Glomerular visceral epithelial cell (primary cell): ENCODE results near the gene HTRA3.

Experiments used
- DNase-seq: peaks from one replicate; pipeline ENCODE4 v3.0.0-alpha.2; 2016; ENCODE audit errors: extremely low spot score

The HTRA3 gene

DNA sequence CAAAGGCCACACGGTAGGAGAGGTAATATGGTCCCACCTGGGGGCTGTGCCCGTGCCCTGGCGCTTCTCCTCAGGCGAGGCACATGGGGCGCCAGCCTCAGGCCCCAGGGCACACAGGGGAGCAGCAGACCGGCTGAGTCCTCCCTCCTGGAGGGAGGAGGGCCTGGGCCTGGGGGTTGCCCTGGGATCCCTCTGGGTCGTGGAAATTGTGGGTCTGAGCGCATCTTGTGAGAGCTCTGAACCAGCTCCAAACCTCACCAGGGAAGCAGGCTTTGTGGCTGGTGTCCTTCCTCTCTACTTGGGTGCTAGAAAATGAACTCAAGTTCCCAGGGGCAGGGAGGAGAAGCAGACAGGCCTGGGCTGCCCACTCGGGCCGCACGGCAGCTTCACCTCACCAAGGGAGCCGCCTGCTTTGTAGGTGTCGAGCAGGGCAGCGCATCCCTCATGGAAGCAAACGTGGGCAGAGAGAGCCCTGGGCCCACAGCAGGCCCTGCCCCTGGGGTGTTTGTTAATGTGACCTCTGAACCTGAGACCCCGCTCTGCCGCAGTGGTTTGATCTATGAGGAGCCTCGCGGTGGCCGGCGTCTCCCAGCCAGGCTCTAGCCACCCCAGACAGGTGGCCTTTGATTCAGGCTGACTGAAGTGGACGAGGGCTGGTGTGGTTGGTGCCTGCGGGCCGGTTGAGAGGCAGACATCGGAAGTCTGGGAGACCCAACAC is 10.8 kb downstream of the HTRA3 start:
- DNase-seq: no peak

- no peak for DNase-seq
Observed at GRCh38 chr4:8280876-8281440, 11.4 kb downstream of the HTRA3 start.

- no peak for DNase-seq
Observed at GRCh38 chr4:8281519-8282133, 12.1 kb downstream of the HTRA3 start.

DNA sequence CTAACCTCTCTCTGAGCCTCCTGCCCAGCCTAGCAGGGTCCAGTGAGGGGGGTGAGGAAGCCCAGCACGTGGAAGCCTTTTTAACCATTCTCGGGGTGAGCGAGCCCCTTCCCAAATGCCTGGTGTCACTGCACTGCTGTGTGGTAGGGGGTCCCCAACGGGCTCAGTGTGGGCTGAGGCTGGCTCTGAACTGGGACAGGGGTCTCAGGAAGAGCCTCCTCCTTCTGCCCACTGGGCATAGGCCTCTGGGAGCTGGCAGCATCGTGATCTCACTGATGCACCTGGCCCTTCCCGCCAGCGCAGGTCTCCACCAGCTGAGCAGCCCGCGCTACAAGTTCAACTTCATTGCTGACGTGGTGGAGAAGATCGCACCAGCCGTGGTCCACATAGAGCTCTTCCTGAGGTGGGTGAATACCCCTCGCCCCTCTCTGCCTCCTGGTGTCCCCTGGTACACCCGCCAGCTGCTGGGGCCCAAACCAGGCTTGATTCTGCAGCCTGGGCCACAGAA is 12.6 kb downstream of the HTRA3 start:
- DNase-seq: no peak

DNA sequence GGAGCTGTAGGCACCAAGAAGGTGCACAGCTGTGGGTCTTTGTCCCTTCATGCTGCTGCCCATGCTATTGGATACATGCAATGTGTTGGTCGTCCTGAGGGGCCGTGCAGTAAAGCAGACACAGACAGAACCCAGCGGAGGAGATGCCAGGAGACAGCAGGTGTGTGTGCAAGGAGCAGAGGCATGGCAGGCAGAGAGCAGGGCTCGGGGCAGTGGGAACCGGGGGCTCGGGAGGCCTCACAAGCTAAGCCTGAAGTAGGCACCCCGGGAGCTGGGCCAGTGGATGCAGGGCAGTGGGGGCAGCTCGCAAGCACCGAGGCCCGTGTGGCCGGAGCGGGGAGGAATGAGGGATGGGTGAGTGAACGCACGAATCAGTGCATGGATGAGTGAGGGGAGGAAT is 13.2 kb downstream of the HTRA3 start:
- DNase-seq: no peak

DNA sequence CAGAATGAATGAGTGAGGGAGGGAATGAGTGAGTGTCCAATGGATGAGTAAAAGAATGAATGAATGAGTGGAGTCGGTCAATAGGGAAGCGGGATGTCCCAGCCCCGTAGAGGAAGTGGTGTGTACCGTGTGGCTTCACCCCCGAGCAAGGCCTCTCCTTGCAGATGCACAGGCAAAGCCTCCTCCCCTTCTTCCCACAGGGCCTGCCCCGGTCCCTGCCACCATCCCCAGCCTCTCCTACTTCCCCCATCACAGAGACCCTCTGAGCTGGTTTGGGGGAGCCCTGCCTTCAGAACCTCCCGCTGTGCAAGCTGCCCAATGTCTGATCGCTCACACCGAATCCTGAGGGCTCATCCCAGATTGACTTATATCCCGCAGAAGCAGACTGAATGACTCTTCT is 13.6 kb downstream of the HTRA3 start:
- DNase-seq: no peak

- DNase-seq: no peak
Observed at GRCh38 chr4:8283631-8284121, 14.1 kb downstream of the HTRA3 start.

- no peak for DNase-seq
Observed at GRCh38 chr4:8284391-8284790, 14.8 kb downstream of the HTRA3 start.

- DNase-seq: no peak
Observed at GRCh38 chr4:8285143-8285975, 15.8 kb downstream of the HTRA3 start.

DNA sequence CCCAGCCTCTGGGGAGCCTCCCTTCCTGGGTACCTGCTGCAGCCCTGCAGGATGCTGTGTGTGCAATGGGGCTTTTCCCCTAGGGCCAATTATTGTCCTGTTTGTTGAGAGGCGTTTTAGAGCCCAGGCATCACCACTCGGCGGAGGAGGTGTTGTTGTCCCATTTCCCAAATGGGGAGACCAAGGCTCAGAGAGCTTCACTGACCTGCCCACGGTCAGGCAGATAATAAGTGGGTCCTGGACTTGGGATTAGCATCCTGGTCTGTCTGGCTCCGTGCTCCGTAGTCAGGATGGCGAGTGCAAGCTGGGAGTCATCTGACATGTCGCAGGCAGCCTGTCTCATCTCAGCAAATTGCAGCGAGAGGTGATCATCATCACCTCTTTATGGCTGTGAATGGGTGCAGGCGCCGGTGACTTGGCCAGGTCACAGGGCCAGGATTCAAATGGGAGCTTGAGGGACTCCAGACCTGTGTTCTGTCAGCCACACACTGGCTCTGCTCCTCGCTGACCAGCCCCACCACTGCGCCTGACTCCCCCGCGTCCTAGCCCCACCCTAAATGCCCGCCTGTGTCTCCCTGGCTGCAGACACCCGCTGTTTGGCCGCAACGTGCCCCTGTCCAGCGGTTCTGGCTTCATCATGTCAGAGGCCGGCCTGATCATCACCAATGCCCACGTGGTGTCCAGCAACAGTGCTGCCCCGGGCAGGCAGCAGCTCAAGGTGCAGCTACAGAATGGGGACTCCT is 16.6 kb downstream of the HTRA3 start:
- DNase-seq: no peak

DNA sequence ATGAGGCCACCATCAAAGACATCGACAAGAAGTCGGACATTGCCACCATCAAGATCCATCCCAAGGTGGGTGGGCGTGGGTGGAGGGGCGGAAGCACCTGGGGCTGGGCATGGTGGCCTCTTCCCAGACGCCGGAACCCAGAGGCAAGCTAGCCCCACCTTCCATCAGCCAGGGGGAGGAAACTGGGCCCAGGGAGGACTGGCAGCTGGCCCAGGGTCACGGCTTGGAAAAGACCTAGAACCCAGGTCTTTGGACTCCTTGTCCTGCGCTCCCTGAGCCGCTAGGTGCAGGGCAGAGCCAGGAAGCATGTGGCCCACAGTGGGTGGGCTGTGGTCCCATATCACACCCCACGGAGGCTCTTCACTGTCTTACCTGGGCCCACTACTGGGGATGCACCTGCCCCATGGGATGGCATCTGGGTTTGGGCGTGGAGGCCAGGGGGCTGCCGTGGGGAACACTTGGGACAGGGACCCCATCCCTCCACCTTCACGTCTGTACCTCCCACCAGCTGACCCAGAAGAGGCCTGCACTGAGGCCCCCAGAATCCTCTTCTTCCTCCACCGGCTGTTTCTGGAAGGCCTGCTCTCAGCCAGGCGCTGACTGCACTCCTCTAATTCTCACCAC is 17.3 kb downstream of the HTRA3 start:
- DNase-seq: no peak

- DNase-seq: no peak
Observed at GRCh38 chr4:8287343-8288280, 18.1 kb downstream of the HTRA3 start.

GRCh38 chr4:8289151-8289750 is 19.7 kb downstream of the HTRA3 start:
- DNase-seq: no peak

DNA sequence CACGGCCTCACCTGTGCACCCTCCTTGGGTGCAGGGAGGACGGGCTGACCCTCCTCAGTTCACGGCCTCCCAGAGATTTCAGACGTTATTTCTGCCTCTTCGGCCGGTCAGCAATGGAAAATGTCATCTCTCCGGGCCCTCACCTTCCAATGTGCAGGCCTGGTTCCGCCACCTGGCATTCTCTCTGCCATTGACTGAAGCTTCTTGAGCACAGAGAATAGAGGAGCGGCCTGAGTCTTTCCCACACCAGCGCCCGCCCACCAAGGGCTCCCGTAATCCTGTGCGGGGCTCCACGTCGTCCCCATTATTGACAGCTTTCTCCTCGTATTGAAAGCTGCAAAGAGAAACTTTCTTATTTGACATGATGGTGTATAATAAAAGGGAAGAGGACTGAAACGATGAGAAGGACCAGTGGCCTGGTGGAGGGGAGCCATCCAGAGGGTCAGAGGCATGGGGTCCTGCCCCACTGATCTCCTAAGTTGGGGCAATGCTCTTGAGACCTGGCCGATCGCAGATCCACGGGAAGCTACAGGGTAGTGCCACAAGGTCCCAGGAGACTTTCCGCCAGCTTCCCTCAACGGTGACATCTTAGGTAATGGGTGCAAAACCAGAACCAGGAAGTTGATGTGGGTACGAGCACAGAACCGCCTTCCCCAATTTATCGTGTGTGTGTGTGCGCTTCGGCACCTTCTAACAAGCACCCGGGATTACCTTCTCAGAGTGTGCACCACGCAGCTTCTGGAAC is 20.6 kb downstream of the HTRA3 start:
- DNase-seq: no peak

DNA sequence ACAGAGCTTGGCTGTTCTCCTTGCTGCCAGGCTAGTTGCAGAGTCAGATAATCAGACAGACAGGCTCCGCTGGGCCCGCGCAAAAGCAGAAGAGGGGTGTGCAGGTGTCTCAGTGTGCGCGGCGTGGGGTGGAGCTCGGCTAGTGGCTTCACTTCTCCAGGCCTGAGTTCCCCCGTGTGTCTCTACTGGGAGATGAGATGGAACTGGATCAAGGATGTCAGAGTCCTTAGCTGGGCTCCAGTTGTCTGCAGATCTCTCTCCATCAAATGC is 21.1 kb downstream of the HTRA3 start:
- DNase-seq: no peak

DNA sequence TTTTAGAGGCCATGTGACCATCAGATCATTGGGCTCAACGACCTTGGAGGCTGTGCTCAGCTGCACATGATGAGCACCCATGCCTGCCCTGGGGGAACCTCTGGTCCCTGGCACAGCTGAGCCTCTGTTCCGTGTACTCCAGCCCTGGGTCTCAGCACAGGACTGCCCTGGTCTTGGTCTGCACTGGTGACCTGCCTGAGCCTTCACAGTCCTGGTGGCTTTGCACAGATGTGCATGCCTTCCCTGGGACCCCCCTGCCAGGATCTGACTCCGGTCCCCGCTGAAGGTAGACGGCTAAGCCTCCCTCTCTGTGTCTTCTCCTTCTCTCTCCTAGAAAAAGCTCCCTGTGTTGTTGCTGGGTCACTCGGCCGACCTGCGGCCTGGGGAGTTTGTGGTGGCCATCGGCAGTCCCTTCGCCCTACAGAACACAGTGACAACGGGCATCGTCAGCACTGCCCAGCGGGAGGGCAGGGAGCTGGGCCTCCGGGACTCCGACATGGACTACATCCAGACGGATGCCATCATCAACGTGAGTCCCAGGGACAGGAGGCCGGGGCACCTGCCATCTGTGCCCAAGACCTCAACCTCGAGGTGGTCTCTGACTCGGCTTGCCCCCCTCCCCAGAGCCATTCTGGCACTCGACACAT is 21.6 kb downstream of the HTRA3 start:
- no peak for DNase-seq

DNA sequence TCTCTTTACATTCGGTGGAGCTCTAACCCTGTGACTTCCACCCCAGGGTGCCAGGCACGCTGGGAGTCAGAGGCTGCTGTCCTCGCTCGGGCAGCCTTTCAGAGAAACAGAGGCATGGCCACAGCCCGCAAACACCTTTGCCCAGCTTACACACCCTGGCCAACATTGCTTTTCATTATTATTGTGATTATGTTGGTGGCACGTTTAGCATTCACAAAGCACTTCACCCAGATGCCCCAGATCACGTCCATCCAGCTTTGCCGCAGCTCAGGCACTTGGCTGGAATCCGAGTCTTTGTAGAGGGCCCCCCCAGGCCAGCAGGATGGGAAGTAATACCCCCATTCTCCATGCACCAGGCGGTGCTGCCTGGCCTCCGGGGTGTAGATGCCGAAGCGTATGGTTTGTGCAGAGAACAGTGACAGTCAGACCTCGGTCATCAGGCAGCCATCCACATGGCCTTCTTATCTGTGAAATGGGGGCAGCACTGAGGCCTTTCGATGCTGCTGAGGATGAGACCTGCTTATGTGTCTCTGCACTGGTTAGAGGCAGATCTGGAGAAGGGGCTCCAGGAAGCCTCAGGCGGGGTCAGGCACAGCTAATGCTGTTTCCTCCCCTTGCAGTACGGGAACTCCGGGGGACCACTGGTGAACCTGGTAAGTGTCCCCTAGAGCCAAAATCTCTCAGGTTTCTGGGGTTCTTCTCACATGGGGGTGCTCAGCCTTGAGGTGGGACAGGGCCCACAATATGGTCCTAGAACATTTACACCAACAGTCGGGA is 22.3 kb downstream of the HTRA3 start:
- DNase-seq: no peak
